HG03159 (cell line): Measurements from ENCODE around the gene PAN2.
A peak's percentile ranks its signal among the peaks of the same experiment; 100 is the strongest.
"Not testable (repeated sequence)": the region's sequence is repeated elsewhere in the genome, so short reads cannot be mapped to it uniquely, and the experiment has no call there.

ENCODE experiments used
- ATAC-seq: cut with Tn5 transposase; IDR thresholded peaks from one replicate; pipeline ENCODE4 v1.9.1; 2021; ENCODE audit warnings: mild to moderate bottlenecking, moderate library complexity; ENCODE audit not compliant: unreplicated experiment

PAN2 gene

DNA sequence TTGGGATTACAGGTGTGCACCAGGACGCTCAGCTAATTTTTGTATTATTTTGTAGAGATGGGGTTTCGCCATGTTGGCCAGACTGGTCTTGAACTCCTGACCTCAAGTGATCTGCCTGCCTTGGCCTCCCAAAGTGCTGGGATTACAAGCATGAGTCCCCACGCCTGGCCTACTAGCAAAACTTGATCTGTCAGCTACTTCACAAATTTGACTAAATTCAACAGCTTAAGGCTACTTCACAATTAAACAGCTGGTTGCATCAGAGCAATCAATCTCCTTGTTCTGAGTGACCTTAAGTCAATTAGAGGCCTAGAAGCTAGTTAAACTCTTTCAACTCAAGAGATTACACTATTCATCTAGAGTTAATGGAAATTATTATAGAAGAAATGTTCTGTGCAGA is 54.9 kb downstream of the PAN2 start:
- no peak for ATAC-seq

DNA sequence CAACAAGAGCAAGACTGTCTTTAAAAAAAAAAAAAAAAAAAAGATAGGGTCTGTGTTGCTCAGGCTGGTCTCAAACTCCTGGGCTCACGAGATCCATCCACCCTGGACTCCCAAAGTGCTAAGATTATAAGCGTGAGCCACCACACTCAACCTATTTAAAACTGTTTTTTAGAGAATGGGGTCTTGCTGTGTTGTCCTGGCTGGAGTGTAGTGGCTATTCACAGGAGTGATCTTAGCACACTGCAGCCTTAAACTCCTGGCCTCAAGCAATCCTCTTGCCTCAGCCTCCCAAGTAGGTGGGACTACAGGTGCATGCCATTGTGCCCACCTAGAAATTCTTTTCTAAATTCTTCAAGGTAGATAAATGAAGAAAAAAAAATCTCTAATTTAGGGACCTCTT is 59.5 kb downstream of the PAN2 start:
- no peak for ATAC-seq

DNA sequence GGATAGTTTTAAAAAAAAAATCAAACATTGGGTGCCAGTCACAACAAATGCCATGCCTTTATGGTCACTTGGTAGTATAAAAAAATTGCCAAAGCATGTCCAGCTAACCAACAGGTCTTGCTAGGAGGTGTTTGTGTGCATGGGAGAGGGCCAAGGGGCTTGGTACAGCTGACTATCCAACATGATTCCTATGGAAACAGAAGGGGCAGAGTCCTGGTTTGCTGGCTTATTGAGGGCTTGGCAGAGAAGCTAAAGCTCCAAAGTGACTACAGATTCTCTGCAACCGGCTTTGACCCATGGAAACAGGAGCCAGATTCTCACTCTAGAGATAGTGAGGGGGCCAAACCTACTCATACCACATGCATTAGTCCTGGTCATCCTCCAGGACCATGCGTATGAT is 61.3 kb downstream of the PAN2 start:
- not testable (repeated sequence) for ATAC-seq

DNA sequence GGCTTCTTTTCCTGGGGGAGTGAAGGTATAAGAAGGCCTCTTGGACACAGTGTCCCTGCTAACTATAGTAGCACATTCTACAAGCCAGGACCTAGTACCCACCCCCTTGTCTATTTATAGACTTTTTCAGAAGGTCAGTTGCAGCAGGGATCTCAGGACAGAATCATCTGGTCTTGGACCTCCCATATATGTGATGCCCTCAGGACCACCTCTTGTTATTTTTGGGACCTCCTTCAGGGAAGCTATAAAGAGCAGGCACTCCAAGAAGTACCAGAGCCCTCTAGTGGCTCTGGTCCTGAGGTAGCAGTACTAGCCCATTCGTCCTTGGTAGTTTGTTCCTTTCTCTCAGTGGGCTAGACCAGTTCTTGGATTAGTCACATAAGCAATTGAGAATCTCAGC is 62.8 kb downstream of the PAN2 start:
- no peak for ATAC-seq

DNA sequence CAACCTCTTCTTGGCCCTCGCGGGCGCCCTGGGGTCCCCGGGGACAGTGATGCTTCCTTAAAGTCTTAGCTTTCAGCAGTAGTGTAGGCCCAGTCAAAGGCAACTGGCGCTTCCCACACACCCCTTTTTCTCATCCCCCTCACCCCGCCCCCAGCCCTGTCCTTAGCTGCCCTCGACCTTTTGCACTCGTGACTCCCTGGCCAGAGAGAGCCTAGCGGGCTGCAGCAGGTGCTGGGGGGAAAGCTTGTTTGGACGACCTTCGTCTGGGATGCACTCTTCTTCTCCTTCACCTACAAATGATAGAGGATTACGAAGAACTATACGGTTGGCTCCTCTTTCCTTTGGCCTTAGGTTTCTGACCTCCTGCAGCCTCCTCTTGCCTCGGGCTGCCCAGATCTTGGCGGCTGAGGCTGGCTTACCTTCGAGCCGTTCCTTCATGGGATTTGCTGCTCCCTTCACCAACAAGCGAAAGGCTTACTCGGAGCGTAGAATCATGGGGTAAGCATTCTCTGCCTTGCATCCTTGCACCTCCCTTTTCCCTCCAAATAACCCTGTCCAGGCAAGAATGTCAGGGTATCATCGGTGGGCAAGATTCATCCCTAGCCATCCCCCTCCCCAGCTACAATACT is 66.2 kb downstream of the PAN2 start:
- ATAC-seq, result peak; percentile 11

DNA sequence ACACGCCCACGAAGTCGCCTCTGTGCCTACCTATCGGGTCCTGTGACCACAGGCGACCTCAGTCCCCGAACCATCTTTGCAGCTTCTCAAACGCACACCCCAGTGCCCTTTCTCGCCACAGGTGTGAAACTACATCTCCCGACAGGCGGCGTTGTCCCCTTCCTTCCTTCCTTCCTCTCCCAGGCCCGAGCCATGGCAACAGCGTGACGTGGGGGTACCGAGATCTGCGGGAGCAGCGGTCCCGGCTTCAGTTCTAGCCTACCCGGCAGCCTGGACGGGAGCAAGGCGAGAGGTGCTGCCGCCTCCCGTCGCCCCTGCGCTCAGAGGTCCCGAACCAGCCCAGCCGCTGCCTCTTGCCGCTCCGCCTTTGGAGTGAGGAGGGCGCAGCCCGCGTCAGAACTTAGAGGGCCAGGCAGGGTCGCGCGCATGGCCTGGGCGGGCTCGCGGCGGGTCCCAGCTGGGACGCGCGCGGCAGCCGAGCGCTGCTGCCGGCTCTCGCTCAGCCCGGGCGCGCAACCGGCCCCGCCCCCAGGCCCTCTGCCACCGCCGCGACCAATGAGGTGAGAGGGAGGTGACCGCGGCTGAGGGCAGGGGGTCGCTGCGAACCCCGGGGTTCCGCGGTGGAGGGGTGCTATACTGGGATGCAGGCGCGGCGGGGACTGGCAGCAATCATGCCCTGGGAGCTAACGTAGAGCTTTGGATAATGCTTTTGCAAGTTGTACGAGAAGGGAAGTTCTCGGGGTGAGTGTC is 66.9 kb downstream of the PAN2 start, which contains the start of gene COQ10A:
Gene COQ10A (plus strand): TSS at position 250 of the 750 bp plus-strand sequence. CDS start 177 bp downstream, at position 427.
- ATAC-seq, result peak; percentile 89
